Caco-2 (cell line): Measurements from ENCODE around the gene AOC3. TPM values are rescaled to one million over a fixed set of nuclear protein-coding genes. Genes with fewer than 3 reads are reported as not detected.
A peak's percentile ranks its signal among the peaks of the same experiment; 100 is the strongest.

Source experiments
- BruUV-seq: library from RNA; stranded (reverse); fragments of 400-500 nt; replicated peaks from 2 replicates; lab custom pipeline; 2021; lab: Mats Ljungman, UMichigan
- CTCF ChIA-PET: fragments of 300-600 bp; sonication (Branson Sonifier 250); formaldehyde crosslinking; loops from one replicate; lab custom pipeline; 2022; ENCODE audit warnings: antibody characterized with exemption; lab: Charles Lee
- POLR2A ChIA-PET: fragments of 300-600 bp; sonication (Branson Sonifier 250); formaldehyde crosslinking; loops from one replicate; lab custom pipeline; 2022; ENCODE audit warnings: antibody characterized with exemption; lab: Charles Lee
- DNase-seq, 2 experiments: peaks; one replicate each; pipeline versions ENCODE4 v3.0.0 to v3.0.0-alpha.2; 2020 to 2022
- H3K27me3 ChIP-seq: replicated peaks from 2 replicates; pipeline ENCODE4 v1.6.0; 2011; ENCODE audit warnings: low read length; ENCODE audit not compliant: control insufficient read depth, insufficient read depth
- H3K36me3 ChIP-seq: 2 replicates; pipeline ENCODE4 v1.5.1; 2011; ENCODE audit warnings: low read length; ENCODE audit not compliant: control insufficient read depth, insufficient read depth
- H3K4me1 ChIP-seq: fragments of 250-450 bp; sonication (Bioruptor Pico); 2 replicates; pipeline ENCODE4 v1.5.1; 2020; ENCODE audit warnings: mild to moderate bottlenecking
- H3K4me3 ChIP-seq: 2 replicates; pipeline ENCODE4 v1.5.1; 2011; ENCODE audit warnings: low read depth, mild to moderate bottlenecking, control low read depth, low read length
- H3K9me3 ChIP-seq: fragments of 250-450 bp; sonication (Bioruptor Pico); 2 replicates; pipeline ENCODE4 v1.5.1; 2020; ENCODE audit warnings: mild to moderate bottlenecking, moderate library complexity
- H3K27ac Mint-ChIP-seq: one replicate; pipeline ENCODE4 v1.8.0; 2022; ENCODE audit warnings: mixed read lengths; ENCODE audit not compliant: unreplicated experiment
- H3K27me3 Mint-ChIP-seq: one replicate; pipeline ENCODE4 v1.8.0; 2022; ENCODE audit warnings: mixed read lengths; ENCODE audit not compliant: insufficient read depth, unreplicated experiment
- H3K36me3 Mint-ChIP-seq: one replicate; pipeline ENCODE4 v1.8.0; 2022; ENCODE audit warnings: mild to moderate bottlenecking, mixed read lengths; ENCODE audit not compliant: insufficient read depth, unreplicated experiment
- H3K4me1 Mint-ChIP-seq: one replicate; pipeline ENCODE4 v1.8.0; 2022; ENCODE audit warnings: low read depth, mixed read lengths; ENCODE audit not compliant: unreplicated experiment
- H3K4me3 Mint-ChIP-seq: one replicate; pipeline ENCODE4 v1.8.0; 2022; ENCODE audit warnings: mild to moderate bottlenecking, moderate library complexity, mixed read lengths; ENCODE audit not compliant: unreplicated experiment
- H3K9me3 Mint-ChIP-seq: one replicate; pipeline ENCODE4 v1.8.0; 2022; ENCODE audit warnings: mixed read lengths; ENCODE audit not compliant: unreplicated experiment
- intact Hi-C: fragments of 100-400 bp; cut with micrococcal nuclease; formaldehyde crosslinking; loops from one replicate; pipeline ENCODE4 v1.10.0; 2022; ENCODE audit not compliant: unreplicated experiment
- total RNA-seq: library from RNA; stranded (reverse); gene quantifications from 2 replicates; pipeline ENCODE4 v1.2.3, GENCODE V29; 2022
- TF ChIP-seq, protein P1 (sequence below), 2 experiments: fragments of 200-600 bp in 1 of 2; IDR thresholded peaks; 1 replicate in 1 of 2; 2 replicates in 1 of 2; pipeline versions ENCODE4 v1.5.1 to v1.8.0; 2011 to 2022; ENCODE audit warnings: antibody characterized with exemption in 1 of 2, control low read depth in 1 of 2, inconsistent platforms in 1 of 2, low read depth in 1 of 2, low read length in 1 of 2, mild to moderate bottlenecking in 1 of 2, moderate library complexity in 1 of 2; ENCODE audit not compliant: insufficient read depth in 1 of 2, severe bottlenecking in 1 of 2, unreplicated experiment in 1 of 2

The AOC3 gene
- total RNA-seq, 1 experiment from 2014 or later = 0.93 TPM

GRCh38 chr17:42833767-42834422 lies 17.1 kb upstream of the AOC3 start:
- BruUV-seq = TSS peak; percentile 53
- no peaks in the 10 kb centered on the region for H3K4me1 Mint-ChIP-seq
- Histone ChIP-seq H3K27me3 (no peaks in the 10 kb centered on the region), H3K4me1 (0 out of 2 replicates have a peak, but pooled peaks cover 14% of the 10 kb centered on the region), H3K4me3 (peak overlapping the region; percentile 97), H3K36me3 (peaks cover 6% of the 10 kb centered on the region), H3K9me3 (no peaks in the 10 kb centered on the region)
- POLR2A ChIA-PET = interaction anchor here (0.6 to 1.8 kb wide), 6 partner anchors 9 to 164 kb away, joined by 3 to 19 read pairs (median 5); partner anchors contain the start of genes BECN1, RPL27 and VPS25
- no peaks in the 10 kb centered on the region for H3K27me3 Mint-ChIP-seq
- intact Hi-C loops = no loop called here
- peaks cover 58% of the 10 kb centered on the region for H3K36me3 Mint-ChIP-seq
- peak overlapping the region; percentile 95 for H3K27ac Mint-ChIP-seq
- H3K4me3 Mint-ChIP-seq = peak overlapping the region; percentile 91
- CTCF ChIA-PET = interaction anchor here (0.6 to 1.4 kb wide), 6 partner anchors 9 to 485 kb away, joined by 3 to 11 read pairs (median 4); partner anchors contain the start of gene BECN1
- no peak for DNase-seq
- H3K9me3 Mint-ChIP-seq = no peaks in the 10 kb centered on the region
- TF ChIP-seq, protein P1, sequence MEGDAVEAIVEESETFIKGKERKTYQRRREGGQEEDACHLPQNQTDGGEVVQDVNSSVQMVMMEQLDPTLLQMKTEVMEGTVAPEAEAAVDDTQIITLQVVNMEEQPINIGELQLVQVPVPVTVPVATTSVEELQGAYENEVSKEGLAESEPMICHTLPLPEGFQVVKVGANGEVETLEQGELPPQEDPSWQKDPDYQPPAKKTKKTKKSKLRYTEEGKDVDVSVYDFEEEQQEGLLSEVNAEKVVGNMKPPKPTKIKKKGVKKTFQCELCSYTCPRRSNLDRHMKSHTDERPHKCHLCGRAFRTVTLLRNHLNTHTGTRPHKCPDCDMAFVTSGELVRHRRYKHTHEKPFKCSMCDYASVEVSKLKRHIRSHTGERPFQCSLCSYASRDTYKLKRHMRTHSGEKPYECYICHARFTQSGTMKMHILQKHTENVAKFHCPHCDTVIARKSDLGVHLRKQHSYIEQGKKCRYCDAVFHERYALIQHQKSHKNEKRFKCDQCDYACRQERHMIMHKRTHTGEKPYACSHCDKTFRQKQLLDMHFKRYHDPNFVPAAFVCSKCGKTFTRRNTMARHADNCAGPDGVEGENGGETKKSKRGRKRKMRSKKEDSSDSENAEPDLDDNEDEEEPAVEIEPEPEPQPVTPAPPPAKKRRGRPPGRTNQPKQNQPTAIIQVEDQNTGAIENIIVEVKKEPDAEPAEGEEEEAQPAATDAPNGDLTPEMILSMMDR (IDR thresholded peaks at IDR 0.05; ENCODE audit: insufficient read depth in 1 of 2, low read depth in 1 of 2, low read length in 1 of 2, severe bottlenecking in 1 of 2, unreplicated experiment in 1 of 2) = no peak

DNA sequence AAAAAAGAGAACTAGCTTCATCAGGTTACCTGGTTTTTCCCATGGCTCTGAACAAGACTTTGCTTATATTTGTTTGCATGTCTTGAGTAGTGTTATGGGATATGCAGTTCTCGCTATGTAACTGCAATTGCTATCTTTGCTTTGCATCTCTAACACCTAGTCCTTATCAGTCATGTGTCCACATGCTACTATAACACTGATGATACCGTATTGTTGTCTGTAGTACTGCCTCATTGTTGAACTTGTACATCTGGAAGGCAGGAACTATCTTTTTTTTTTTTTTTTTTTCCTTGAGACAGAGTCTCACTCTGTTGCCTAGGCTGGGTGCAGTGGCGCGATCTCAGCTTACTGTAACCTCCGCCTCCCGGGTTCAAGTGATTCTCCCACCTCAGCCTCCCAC lies 15.3 kb upstream of the AOC3 start:
- BruUV-seq = no TSS peak
- Mint-ChIP-seq H3K36me3 (peaks cover 76% of the 10 kb centered on the region), H3K27ac (no peak overlapping the region), H3K9me3 (no peaks in the 10 kb centered on the region), H3K27me3 (no peaks in the 10 kb centered on the region), H3K4me1 (no peaks in the 10 kb centered on the region), H3K4me3 (no peak overlapping the region)
- intact Hi-C loops = no loop called here
- Histone ChIP-seq H3K27me3 (no peaks in the 10 kb centered on the region), H3K9me3 (no peaks in the 10 kb centered on the region), H3K4me3 (no peak overlapping the region), H3K36me3 (peaks cover 6% of the 10 kb centered on the region), H3K4me1 (0 out of 2 replicates have a peak, but pooled peaks cover 14% of the 10 kb centered on the region)
- ChIA-PET CTCF (interaction anchor here (0.7 to 1.1 kb wide), 2 partner anchors 12 to 195 kb away, joined by 4 read pairs; partner anchors contain the start of gene BECN1), POLR2A (interaction anchor here (0.6 to 1.0 kb wide), 3 partner anchors 12 to 75 kb away, joined by 3 to 7 read pairs (median 3); partner anchors contain the start of gene BECN1)
- TF ChIP-seq, protein P1 (IDR thresholded peaks at IDR 0.05; ENCODE audit: insufficient read depth in 1 of 2, low read depth in 1 of 2, low read length in 1 of 2, severe bottlenecking in 1 of 2, unreplicated experiment in 1 of 2) = no peak
- DNase-seq = no peak

DNA sequence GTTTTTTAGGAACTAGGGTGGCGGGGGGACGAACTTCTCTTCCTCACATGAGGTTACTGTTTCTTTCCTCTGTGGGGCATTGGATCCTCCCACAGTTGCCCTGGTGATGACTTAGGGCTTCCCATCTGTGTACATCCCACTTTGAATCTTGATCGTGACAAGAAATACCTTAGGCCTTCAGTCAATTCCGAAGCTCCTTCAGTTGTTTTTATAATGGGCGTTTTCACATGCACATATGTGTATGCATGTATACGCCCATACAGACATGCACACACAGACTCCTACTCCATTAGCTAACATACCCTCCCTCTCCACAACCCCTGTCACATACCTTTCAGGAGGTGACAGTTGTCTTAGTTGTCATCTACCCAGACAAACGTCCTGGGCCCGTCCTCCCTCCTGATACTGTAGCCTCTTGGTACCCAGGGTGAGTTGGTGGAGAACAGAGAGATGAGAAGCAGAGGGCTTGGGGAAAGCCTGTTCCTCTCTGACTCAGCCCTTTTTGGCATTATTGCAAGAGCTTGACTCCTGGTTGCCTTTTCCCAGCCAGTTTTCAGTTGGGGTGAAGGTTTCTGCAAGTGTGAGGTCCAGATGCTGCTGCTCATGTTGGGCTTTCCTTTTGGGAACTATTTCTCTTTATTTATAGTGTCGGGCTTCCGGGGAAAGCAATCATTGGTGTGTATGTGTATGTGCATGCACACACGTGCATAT lies 8.9 kb upstream of the AOC3 start:
- H3K36me3 Mint-ChIP-seq = peaks cover 88% of the 10 kb centered on the region
- H3K4me1 ChIP-seq = no peaks in the 10 kb centered on the region
- intact Hi-C loops = no loop called here
- H3K27me3 ChIP-seq = no peaks in the 10 kb centered on the region
- H3K9me3 Mint-ChIP-seq = no peaks in the 10 kb centered on the region
- POLR2A ChIA-PET = interaction anchor here (1.0 to 1.9 kb wide), 2 partner anchors 8 to 87 kb away, joined by 5 read pairs; no protein-coding TSS in a partner anchor
- H3K9me3 ChIP-seq = no peaks in the 10 kb centered on the region
- H3K4me1 Mint-ChIP-seq = no peaks in the 10 kb centered on the region
- CTCF ChIA-PET = interaction anchor here (1.0 to 1.3 kb wide), 3 partner anchors 13 to 156 kb away, joined by 3 to 10 read pairs (median 4); partner anchors contain the start of gene RPL27
- BruUV-seq = TSS peak; percentile 18
- DNase-seq = no peak
- TF ChIP-seq, protein P1 (IDR thresholded peaks at IDR 0.05; ENCODE audit: insufficient read depth in 1 of 2, low read depth in 1 of 2, low read length in 1 of 2, severe bottlenecking in 1 of 2, unreplicated experiment in 1 of 2) = no peak
- no peak overlapping the region for H3K4me3 Mint-ChIP-seq
- peaks cover 10% of the 10 kb centered on the region for H3K36me3 ChIP-seq
- H3K27ac Mint-ChIP-seq = no peak overlapping the region
- H3K27me3 Mint-ChIP-seq = no peaks in the 10 kb centered on the region
- H3K4me3 ChIP-seq = no peak overlapping the region
